ENCODE results near the gene ZNF710. TPM values are rescaled to one million over a fixed set of nuclear protein-coding genes. Genes with fewer than 3 reads are reported as not detected.

The ZNF710 gene
- total RNA-seq, 4 donors from 2014 or later = 5.4 to 13.9 (median 7.0) TPM

DNA sequence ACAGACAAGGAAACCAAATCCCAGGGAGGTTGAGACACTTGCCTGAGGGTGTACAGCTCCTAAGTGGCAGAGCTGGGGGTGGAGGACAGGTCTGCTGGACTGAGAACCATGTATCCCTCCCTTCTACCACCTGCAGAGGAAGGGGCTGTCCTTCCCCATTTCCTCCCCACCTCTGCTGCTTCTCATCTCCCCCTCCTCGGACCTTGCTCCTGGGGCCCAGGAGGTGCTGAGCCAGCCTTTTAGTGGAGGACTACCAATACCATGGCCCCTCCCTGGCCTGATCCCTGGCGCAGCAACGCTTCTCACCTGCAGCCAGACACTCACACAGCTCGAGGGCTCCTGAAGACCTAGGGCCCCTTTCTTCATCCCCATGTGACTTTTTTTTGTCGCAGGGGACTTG is 50.8 kb downstream of the ZNF710 start:
- ATAC-seq (ENCODE audit: low FRiP score) = no peak
- no peak for DNase-seq (ENCODE audit: low spot score)

GRCh38 chr15:90053685-90054466 is 52.8 kb downstream of the ZNF710 start:
- TF ChIP-seq CTCF (IDR thresholded peaks at IDR 0.05) = no peak
- ATAC-seq (ENCODE audit: low FRiP score) (no peak), DNase-seq (ENCODE audit: low spot score) (no peak)

More for the DNA sequence above, 50.8 kb downstream of the ZNF710 start:
- no peak for TF ChIP-seq CTCF (IDR thresholded peaks at IDR 0.05)

DNA sequence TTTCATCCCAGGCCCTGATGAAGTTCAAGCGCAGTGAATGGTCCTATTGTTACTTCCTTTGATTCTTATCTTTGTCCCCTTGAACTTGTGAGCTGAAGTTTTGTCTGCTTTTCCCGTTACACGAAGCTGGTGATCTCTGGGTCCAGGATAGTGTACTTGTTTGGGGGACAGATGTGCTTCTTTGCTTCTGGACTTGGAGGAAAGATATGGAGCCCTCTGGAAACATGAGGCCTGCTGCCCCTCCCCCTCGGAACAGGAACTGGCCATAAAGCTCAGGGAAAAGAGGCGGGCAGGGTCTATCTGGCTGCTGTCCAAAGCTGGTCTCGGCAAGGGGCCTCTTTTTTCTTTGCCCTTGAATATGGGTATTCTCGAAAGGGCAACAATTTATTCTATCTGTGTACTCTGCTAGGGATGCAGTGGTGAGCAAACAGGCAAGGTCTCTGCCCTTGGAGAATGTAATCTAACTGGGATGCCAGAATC is 53.5 kb downstream of the ZNF710 start:
- ATAC-seq (ENCODE audit: low FRiP score) (no peak), DNase-seq (ENCODE audit: low spot score) (no peak)
- TF ChIP-seq CTCF (IDR thresholded peaks at IDR 0.05) = no peak

DNA sequence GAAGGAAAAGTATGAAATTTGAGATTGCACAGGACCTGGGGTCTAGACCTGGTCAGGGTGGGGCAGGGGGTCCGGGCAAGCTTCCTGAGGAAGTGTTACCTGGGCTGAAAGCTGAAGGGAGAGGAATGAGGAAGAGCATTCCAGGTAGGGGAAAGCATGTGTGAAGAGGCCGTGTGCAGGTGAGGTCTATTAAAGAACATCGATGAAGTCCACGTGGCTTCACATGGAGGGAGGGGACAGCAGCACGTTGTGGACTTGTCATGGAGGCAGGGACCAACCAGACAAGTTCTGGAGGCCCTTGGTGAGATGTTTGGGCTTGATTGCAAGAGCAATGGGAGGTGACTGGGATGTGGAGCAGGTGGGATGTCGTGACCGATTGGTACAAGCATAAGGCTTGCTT is 54.1 kb downstream of the ZNF710 start:
- ATAC-seq (ENCODE audit: low FRiP score) = no peak
- DNase-seq (ENCODE audit: low spot score) = no peak
- TF ChIP-seq CTCF (IDR thresholded peaks at IDR 0.05) = no peak

DNA sequence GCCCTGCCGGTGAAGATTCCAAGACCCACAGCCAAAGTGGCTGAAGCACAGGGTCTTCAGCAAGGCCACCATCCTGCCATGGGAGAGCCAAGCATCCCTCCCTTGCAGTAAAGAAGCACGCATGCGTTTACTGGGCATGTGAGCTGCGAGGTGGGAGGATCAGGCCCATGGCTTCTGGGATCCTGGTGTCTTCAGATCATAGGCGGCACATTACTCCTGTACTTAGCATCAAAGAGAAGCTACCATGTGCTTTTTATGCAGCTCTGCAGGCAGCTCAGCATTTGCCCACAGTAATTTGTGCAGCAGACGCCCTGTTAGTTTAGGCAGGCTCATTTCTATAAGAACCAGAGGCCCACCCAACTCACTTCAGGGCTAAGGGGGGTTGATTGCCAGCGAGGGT is 55.4 kb downstream of the ZNF710 start:
- ATAC-seq (ENCODE audit: low FRiP score) = no peak
- no peak for TF ChIP-seq CTCF (IDR thresholded peaks at IDR 0.05)
- no peak for DNase-seq (ENCODE audit: low spot score)

DNA sequence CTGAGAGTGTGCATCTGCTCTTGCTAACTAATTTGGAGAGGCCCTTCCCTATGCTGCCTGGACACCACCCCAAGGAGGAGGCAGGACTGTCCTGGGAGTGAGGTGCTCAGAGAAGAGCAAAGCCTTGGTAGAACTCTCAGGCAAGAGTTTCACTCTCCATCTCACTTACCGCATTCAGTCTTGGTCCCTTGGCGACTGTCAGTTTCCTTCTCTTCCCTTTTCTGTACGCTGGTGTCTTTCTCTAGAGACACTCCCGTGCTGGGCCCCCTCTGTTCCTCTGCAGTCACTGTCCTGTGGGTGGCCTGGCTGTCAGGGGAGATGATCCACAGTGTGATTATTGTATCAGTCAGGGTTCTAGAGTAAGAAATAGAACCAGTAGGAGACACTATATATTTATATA is 57.2 kb downstream of the ZNF710 start:
- DNase-seq (ENCODE audit: low spot score) (no peak), ATAC-seq (ENCODE audit: low FRiP score) (no peak)
- no peak for TF ChIP-seq CTCF (IDR thresholded peaks at IDR 0.05)

GRCh38 chr15:90058775-90059174 is 57.7 kb downstream of the ZNF710 start:
- no peak for ATAC-seq (ENCODE audit: low FRiP score)
- no peak for TF ChIP-seq CTCF (IDR thresholded peaks at IDR 0.05)
- DNase-seq (ENCODE audit: low spot score) = no peak

Measured in omental fat pad (tissue), 4 donors.